H9 (cell line): ENCODE measurements around the gene ZNF69. TPM values are rescaled to one million over a fixed set of nuclear protein-coding genes. Genes with fewer than 3 reads are reported as not detected.
"Not testable (repeated sequence)": the region's sequence is repeated elsewhere in the genome, so short reads cannot be mapped to it uniquely, and the experiment has no call there.

Experiments used
- DNase-seq: peaks from one replicate; pipeline ENCODE4 v3.0.0-alpha.2; 2017
- H2AFZ ChIP-seq: one replicate; pipeline ENCODE4 v1.6.1; 2013; ENCODE audit warnings: mild to moderate bottlenecking, low read length, control low read depth, moderate library complexity
- H2AK5ac ChIP-seq: 2 replicates; pipeline ENCODE4 v1.6.1; 2013; ENCODE audit warnings: low read length, control low read depth, mixed read lengths; ENCODE audit not compliant: insufficient read length
- H2BK120ac ChIP-seq: one replicate; pipeline ENCODE4 v1.6.1; 2013; ENCODE audit warnings: low read depth, mild to moderate bottlenecking, low read length, control low read depth, inconsistent platforms; ENCODE audit not compliant: poor library complexity, severe bottlenecking
- H2BK12ac ChIP-seq: 2 replicates; pipeline ENCODE4 v1.6.1; 2013; ENCODE audit warnings: low read length, control low read depth, mixed read lengths, low read depth; ENCODE audit not compliant: insufficient read length
- H2BK15ac ChIP-seq: 2 replicates; pipeline ENCODE4 v1.6.1; 2013; ENCODE audit warnings: low read depth, low read length, control low read depth
- H2BK20ac ChIP-seq: one replicate; pipeline ENCODE4 v1.6.1; 2013; ENCODE audit warnings: low read depth, mild to moderate bottlenecking, low read length, control low read depth, inconsistent platforms; ENCODE audit not compliant: poor library complexity, severe bottlenecking
- H2BK5ac ChIP-seq: 2 replicates; pipeline ENCODE4 v1.6.1; 2013; ENCODE audit warnings: low read length, control low read depth, mixed read lengths; ENCODE audit not compliant: insufficient read length
- H3K14ac ChIP-seq: 2 replicates; pipeline ENCODE4 v1.6.1; 2013; ENCODE audit warnings: low read length, control low read depth; ENCODE audit not compliant: insufficient read depth
- H3K18ac ChIP-seq: 2 replicates; pipeline ENCODE4 v1.6.1; 2013; ENCODE audit warnings: low read depth, mild to moderate bottlenecking, mixed read lengths, low read length, control low read depth; ENCODE audit not compliant: insufficient read length
- H3K23ac ChIP-seq: 2 replicates; pipeline ENCODE4 v1.6.1; 2013; ENCODE audit warnings: low read length, control low read depth, mixed read lengths, low read depth; ENCODE audit not compliant: insufficient read length
- H3K23me2 ChIP-seq: 2 replicates; pipeline ENCODE4 v1.6.1; 2013; ENCODE audit warnings: low read depth, mild to moderate bottlenecking, mixed read lengths, low read length, control low read depth; ENCODE audit not compliant: insufficient read length, poor library complexity, severe bottlenecking
- H3K27ac ChIP-seq: 2 replicates; pipeline ENCODE4 v1.5.1; 2013; ENCODE audit warnings: low read length, control low read depth, mixed read lengths, low read depth; ENCODE audit not compliant: insufficient read length
- H3K27me3 ChIP-seq: 2 replicates; pipeline ENCODE4 v1.6.1; 2013; ENCODE audit warnings: low read length, control low read depth, inconsistent platforms; ENCODE audit not compliant: insufficient read depth
- H3K4ac ChIP-seq: 2 replicates; pipeline ENCODE4 v1.6.1; 2013; ENCODE audit warnings: low read depth, mild to moderate bottlenecking, control low read depth, inconsistent platforms, low read length, moderate library complexity
- H3K4me1 ChIP-seq: 2 replicates; pipeline ENCODE4 v1.6.1; 2013; ENCODE audit warnings: low read length, control low read depth, inconsistent platforms; ENCODE audit not compliant: insufficient read depth
- H3K4me2 ChIP-seq: 2 replicates; pipeline ENCODE4 v1.6.1; 2013; ENCODE audit warnings: low read length, control low read depth, mixed read lengths; ENCODE audit not compliant: insufficient read length, insufficient read depth
- H3K56ac ChIP-seq: 2 replicates; pipeline ENCODE4 v1.6.1; 2013; ENCODE audit warnings: low read depth, mild to moderate bottlenecking, mixed read lengths, low read length, control low read depth; ENCODE audit not compliant: insufficient read length
- H3K79me1 ChIP-seq: 2 replicates; pipeline ENCODE4 v1.6.1; 2013; ENCODE audit warnings: low read depth, mild to moderate bottlenecking, moderate library complexity, low read length, control low read depth, inconsistent platforms; ENCODE audit not compliant: insufficient read depth, poor library complexity, severe bottlenecking
- H3K79me2 ChIP-seq: 2 replicates; pipeline ENCODE4 v1.6.1; 2013; ENCODE audit warnings: low read length, control low read depth, inconsistent platforms; ENCODE audit not compliant: insufficient read depth
- H3K9ac ChIP-seq: 2 replicates; pipeline ENCODE4 v1.6.1; 2013; ENCODE audit warnings: low read length, control low read depth, mixed read lengths; ENCODE audit not compliant: insufficient read length; ENCODE audit errors: extremely low read depth
- H3K9me3 ChIP-seq: one replicate; pipeline ENCODE4 v1.6.1; 2013; ENCODE audit warnings: low read depth, low read length, inconsistent platforms; ENCODE audit not compliant: control insufficient read depth
- H3T11ph ChIP-seq: one replicate; pipeline ENCODE4 v1.6.1; 2013; ENCODE audit warnings: mild to moderate bottlenecking, low read length, control low read depth, inconsistent platforms
- H4K20me1 ChIP-seq: one replicate; pipeline ENCODE4 v1.6.1; 2013; ENCODE audit not compliant: control insufficient read depth, insufficient read length, insufficient read depth
- H4K5ac ChIP-seq: 2 replicates; pipeline ENCODE4 v1.6.1; 2013; ENCODE audit warnings: low read depth, mild to moderate bottlenecking, mixed read lengths, low read length, control low read depth; ENCODE audit not compliant: insufficient read length
- H4K8ac ChIP-seq: replicated peaks from 2 replicates; pipeline ENCODE4 v1.6.1; 2013; ENCODE audit warnings: low read length, control low read depth, mixed read lengths, low read depth; ENCODE audit not compliant: insufficient read length
- H4K91ac ChIP-seq: 2 replicates; pipeline ENCODE4 v1.6.1; 2013; ENCODE audit warnings: low read depth, mild to moderate bottlenecking, moderate library complexity, mixed read lengths, low read length, control low read depth; ENCODE audit not compliant: insufficient read length
- H3K27ac Mint-ChIP-seq, 3 experiments: 2 replicates in 2 of 3; 3 replicates in 1 of 3; pipeline ENCODE4 v1.8.0; 2020 to 2021; ENCODE audit warnings: mixed read lengths in 3 of 3, mild to moderate bottlenecking in 1 of 3, moderate library complexity in 1 of 3
- H3K27me3 Mint-ChIP-seq: 2 replicates; pipeline ENCODE4 v1.8.0; 2021; ENCODE audit warnings: low read depth, mild to moderate bottlenecking, moderate library complexity, mixed read lengths
- H3K36me3 Mint-ChIP-seq, 3 experiments: 2 replicates in 2 of 3; 3 replicates in 1 of 3; pipeline ENCODE4 v1.8.0; 2020 to 2021; ENCODE audit warnings: low read depth in 3 of 3, mixed read lengths in 3 of 3; ENCODE audit not compliant: insufficient read depth in 1 of 3
- H3K4me1 Mint-ChIP-seq, 2 experiments: 2 replicates each; pipeline ENCODE4 v1.8.0; 2020; ENCODE audit warnings: mixed read lengths in 2 of 2
- H3K4me3 Mint-ChIP-seq, 2 experiments: 2 replicates in 1 of 2; 3 replicates in 1 of 2; pipeline ENCODE4 v1.8.0; 2020 to 2021; ENCODE audit warnings: mild to moderate bottlenecking in 2 of 2, mixed read lengths in 2 of 2, moderate library complexity in 1 of 2
- H3K9me3 Mint-ChIP-seq, 2 experiments: 2 replicates in 1 of 2; 3 replicates in 1 of 2; pipeline ENCODE4 v1.8.0; 2020; ENCODE audit warnings: mild to moderate bottlenecking in 2 of 2, mixed read lengths in 2 of 2, moderate library complexity in 1 of 2
- CTCF ChIP-seq: fragments of 200-600 bp; sonication (generic); conservative IDR thresholded peaks from 3 replicates; pipeline ENCODE4 v1.8.0; 2021; ENCODE audit warnings: antibody characterized with exemption, mild to moderate bottlenecking
- WGBS: extraction: QIAGEN DNeasy Blood & Tissue Kit; methylation state at CpG from one replicate; pipeline ENCODE4 v1.1.7; 2013; ENCODE audit warnings: missing lambda C conversion rate, low lambda C conversion rate, mixed read lengths; ENCODE audit not compliant: insufficient read length; ENCODE audit errors: extremely low coverage; 5-methylcytosine and 5-hydroxymethylcytosine counted together
- total RNA-seq: library from RNA; stranded (reverse); gene quantifications from 2 replicates; pipeline ENCODE4 v1.2.1, GENCODE V29; 2021

The ZNF69 gene
- total RNA-seq, 1 experiment from 2014 or later, result 27.3 TPM

GRCh38 chr19:11924886-11925650 lies 37.5 kb downstream of the ZNF69 start, which contains the start of gene ZNF700:
Gene ZNF700 (plus strand): TSS chr19:11925107. CDS start chr19:11925211, 104 bp downstream.
- TF ChIP-seq CTCF, result no peak
- Histone ChIP-seq H4K5ac (no peak within 1 kb of the TSS), H2BK20ac (no peak within 1 kb of the TSS), H4K20me1 (no peaks in the 10 kb centered on the region), H2BK5ac (peak within 1 kb of the TSS; percentile 95), H3K9ac (peak within 1 kb of the TSS; percentile 94), H3K79me1 (peaks cover 10% of the 10 kb centered on the region), H3K23me2 (peaks cover 12% of the 10 kb centered on the region), H2BK120ac (peak within 1 kb of the TSS; percentile 48), H4K91ac (no peak within 1 kb of the TSS), H3K4me2 (peak within 1 kb of the TSS; percentile 75), H2BK15ac (0 out of 2 replicates have a peak within 1 kb of the TSS, but pooled peaks have one; percentile 48), H3K9me3 (no peaks in the 10 kb centered on the region), H4K8ac (no peak within 1 kb of the TSS), H3K4ac (no peak within 1 kb of the TSS), H2AFZ (peak within 1 kb of the TSS; percentile 54), H3K27ac (peak within 1 kb of the TSS; percentile 76), H3K4me1 (no peaks in the 10 kb centered on the region; the same call in 1 of the 2 replicates), H3T11ph (no peak within 1 kb of the TSS), H3K14ac (peak within 1 kb of the TSS; percentile 99), H2AK5ac (no peak within 1 kb of the TSS), H3K18ac (peak within 1 kb of the TSS; percentile 97), H2BK12ac (peak within 1 kb of the TSS; percentile 80), H3K27me3 (no peaks in the 10 kb centered on the region), H3K79me2 (no peaks in the 10 kb centered on the region), H3K56ac (no peak within 1 kb of the TSS), H3K23ac (no peak within 1 kb of the TSS)
- Mint-ChIP-seq H3K4me3 (peak within 1 kb of the TSS; percentile 96 to 97), H3K27ac (peak within 1 kb of the TSS; percentile 99), H3K9me3 (peaks cover 9 to 41% of the 10 kb centered on the region in 2 experiments; a peak in 4 of 5 replicates), H3K27me3 (peaks cover 11% of the 10 kb centered on the region), H3K36me3 (peaks cover 3 to 36% (median 30%) of the 10 kb centered on the region in 3 experiments), H3K4me1 (peaks cover 20 to 25% of the 10 kb centered on the region in 2 experiments)
- DNase-seq, result peak; percentile 94
- WGBS, result no CpG with 5 or more reads among the region's 53 CpGs

- H3K56ac ChIP-seq, H3K79me2 ChIP-seq, H3K27me3 ChIP-seq, H3K27ac ChIP-seq, H2BK15ac ChIP-seq, H3K4me1 ChIP-seq, H2AFZ ChIP-seq, H3K23ac ChIP-seq, H4K5ac ChIP-seq, H2BK20ac ChIP-seq, H3K9me3 ChIP-seq, H4K8ac ChIP-seq, H4K20me1 ChIP-seq, H4K91ac ChIP-seq, H3T11ph ChIP-seq, H2AK5ac ChIP-seq, H2BK12ac ChIP-seq, H3K4ac ChIP-seq, DNase-seq: not testable (repeated sequence)
- Histone ChIP-seq H3K4me2 (peak overlapping the region; percentile 75), H3K18ac (peak overlapping the region; percentile 97), H2BK120ac (peak overlapping the region; percentile 48), H2BK5ac (peak overlapping the region; percentile 95), H3K14ac (peak overlapping the region; percentile 99), H3K79me1 (peaks cover 10% of the 10 kb centered on the region), H3K9ac (peak overlapping the region; percentile 94), H3K23me2 (peaks cover 12% of the 10 kb centered on the region)
- Mint-ChIP-seq H3K4me3 (peak overlapping the region; percentile 96 to 97), H3K4me1 (peaks cover 20 to 25% of the 10 kb centered on the region in 2 experiments), H3K36me3 (peaks cover 5 to 42% (median 37%) of the 10 kb centered on the region in 3 experiments), H3K9me3 (peaks cover 8 to 44% of the 10 kb centered on the region in 2 experiments; a peak in 4 of 5 replicates), H3K27me3 (peaks cover 11% of the 10 kb centered on the region), H3K27ac (peak overlapping the region in 2 of 3 experiments; percentile 1 to 82; a peak in 3 of 7 replicates)
- WGBS, result no CpG with 5 or more reads among the region's 10 CpGs
Observed at GRCh38 chr19:11925651-11926187, 38.1 kb downstream of the ZNF69 start.
